ENCODE results near the gene TUBE1.
"Not testable (repeated sequence)": the region's sequence is repeated elsewhere in the genome, so short reads cannot be mapped to it uniquely, and the experiment has no call there.

Gene TUBE1

DNA sequence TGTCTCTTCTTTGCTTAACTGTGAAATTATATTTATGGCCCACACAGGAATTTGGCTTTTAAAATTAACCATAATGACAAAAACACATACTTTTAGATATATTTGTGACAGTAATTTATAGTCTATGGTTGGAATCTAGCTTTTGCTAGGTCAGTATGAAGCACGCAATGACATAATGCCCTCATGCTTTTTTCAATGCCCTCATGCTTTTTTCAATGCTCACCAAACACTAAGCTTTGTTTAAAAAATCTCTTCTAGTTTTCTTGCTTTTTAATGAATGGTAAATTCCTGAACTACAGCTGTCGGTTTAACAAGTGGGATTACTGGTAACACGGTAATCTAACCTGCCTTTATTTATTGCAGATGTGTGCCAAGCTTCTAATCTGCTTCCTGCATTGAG lies 20.7 kb downstream of the TUBE1 start:
- Histone ChIP-seq H3K9me3 (ENCODE audit: control insufficient read depth in 1 of 2, low read length in 2 of 2) (no peaks in the 10 kb centered on the region), H3K4me1 (ENCODE audit: control insufficient read depth in 1 of 2, insufficient read depth in 2 of 2, low read length in 2 of 2) (no peaks in the 10 kb centered on the region), H3K27me3 (ENCODE audit: control insufficient read depth in 1 of 2, insufficient read depth in 2 of 2, low read length in 2 of 2) (no peaks in the 10 kb centered on the region), H3K4me3 (ENCODE audit: low read depth in 1 of 2, low read length in 2 of 2) (no peak overlapping the region), H3K9ac (ENCODE audit: low read depth in 1 of 2, low read length in 2 of 2) (no peak overlapping the region), H3K36me3 (ENCODE audit: control insufficient read depth in 1 of 2, insufficient read depth in 2 of 2, low read length in 2 of 2) (peaks cover 0 to 6% of the 10 kb centered on the region in 2 donors), H3K27ac (ENCODE audit: low read depth, low read length) (no peak overlapping the region)

DNA sequence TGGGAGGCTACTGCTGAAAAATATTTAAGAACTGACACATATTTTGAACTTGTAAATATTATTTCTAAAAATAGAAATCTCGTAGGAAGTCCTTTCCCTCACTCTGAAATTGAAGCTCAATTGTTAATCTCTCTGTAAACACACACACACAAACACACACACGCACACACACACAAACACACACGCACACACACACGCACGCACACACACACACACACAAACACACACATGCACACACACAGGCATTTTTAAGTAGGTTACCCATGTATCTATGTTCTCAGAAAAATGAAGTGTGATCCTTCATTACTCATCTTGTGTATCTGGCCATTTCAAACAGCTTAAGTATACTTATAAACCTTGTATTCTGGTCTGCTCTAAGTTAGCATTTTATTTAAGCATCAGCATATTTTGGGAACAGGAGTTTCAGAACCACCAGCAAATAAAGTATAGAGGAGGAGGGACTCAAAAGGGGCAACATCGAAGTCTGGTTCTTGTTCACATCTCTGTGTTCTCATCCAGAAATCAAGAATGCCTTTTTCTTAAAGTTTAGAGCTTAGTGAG lies 21.8 kb downstream of the TUBE1 start:
- no peaks in the 10 kb centered on the region for H3K9me3 ChIP-seq (ENCODE audit: control insufficient read depth in 1 of 2, low read length in 2 of 2)
- no peak overlapping the region for H3K4me3 ChIP-seq (ENCODE audit: low read depth in 1 of 2, low read length in 2 of 2)
- no peaks in the 10 kb centered on the region for H3K36me3 ChIP-seq (ENCODE audit: control insufficient read depth in 1 of 2, insufficient read depth in 2 of 2, low read length in 2 of 2)
- no peak overlapping the region for H3K9ac ChIP-seq (ENCODE audit: low read depth in 1 of 2, low read length in 2 of 2)
- H3K4me1 ChIP-seq (ENCODE audit: control insufficient read depth in 1 of 2, insufficient read depth in 2 of 2, low read length in 2 of 2): no peaks in the 10 kb centered on the region
- no peaks in the 10 kb centered on the region for H3K27me3 ChIP-seq (ENCODE audit: control insufficient read depth in 1 of 2, insufficient read depth in 2 of 2, low read length in 2 of 2)
- no peak overlapping the region for H3K27ac ChIP-seq (ENCODE audit: low read depth, low read length)

DNA sequence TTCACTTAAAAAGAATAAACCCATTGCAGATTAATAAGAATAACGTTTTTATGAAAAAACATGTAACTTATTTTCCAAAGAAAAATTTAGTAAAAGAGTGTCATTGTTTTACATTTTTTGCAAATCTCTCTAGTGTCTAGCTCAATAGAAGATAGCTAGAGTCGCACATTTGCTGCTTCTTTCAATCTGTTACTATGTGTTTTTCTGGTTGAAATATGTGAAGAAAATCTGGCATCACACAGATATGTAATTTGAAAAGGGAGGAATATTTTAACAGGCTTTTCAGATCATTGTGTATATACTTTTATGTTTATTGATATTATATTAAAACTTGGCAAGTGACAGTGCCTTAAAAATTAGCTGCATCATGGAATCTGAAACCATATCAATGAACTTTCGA lies 24.3 kb downstream of the TUBE1 start:
- no peaks in the 10 kb centered on the region for H3K4me1 ChIP-seq (ENCODE audit: control insufficient read depth in 1 of 2, insufficient read depth in 2 of 2, low read length in 2 of 2)
- H3K27ac ChIP-seq (ENCODE audit: low read depth, low read length): no peak overlapping the region
- H3K27me3 ChIP-seq (ENCODE audit: control insufficient read depth in 1 of 2, insufficient read depth in 2 of 2, low read length in 2 of 2): no peaks in the 10 kb centered on the region
- no peak overlapping the region for H3K9ac ChIP-seq (ENCODE audit: low read depth in 1 of 2, low read length in 2 of 2)
- no peaks in the 10 kb centered on the region for H3K9me3 ChIP-seq (ENCODE audit: control insufficient read depth in 1 of 2, low read length in 2 of 2)
- H3K36me3 ChIP-seq (ENCODE audit: control insufficient read depth in 1 of 2, insufficient read depth in 2 of 2, low read length in 2 of 2): no peaks in the 10 kb centered on the region
- no peak overlapping the region for H3K4me3 ChIP-seq (ENCODE audit: low read depth in 1 of 2, low read length in 2 of 2)

DNA sequence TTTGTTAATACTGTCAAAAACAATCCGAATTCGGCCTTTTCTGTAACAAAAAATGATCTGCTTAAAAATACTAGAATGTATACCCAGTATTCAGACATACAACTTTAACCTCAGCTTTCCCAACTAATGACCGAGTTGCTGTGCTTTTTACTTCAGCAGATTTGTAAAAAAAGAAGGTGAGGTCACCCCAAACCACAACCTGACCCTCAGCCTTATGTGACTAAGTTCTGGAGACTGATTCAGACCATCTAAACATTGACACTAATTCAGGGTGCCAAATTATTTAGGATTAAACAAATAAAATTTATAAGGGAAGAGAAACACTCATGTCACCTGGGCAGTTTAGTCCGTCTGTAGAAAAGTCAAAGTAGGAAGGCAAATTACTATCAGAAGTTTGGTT lies 25.7 kb downstream of the TUBE1 start:
- Histone ChIP-seq H3K4me3 (ENCODE audit: low read depth in 1 of 2, low read length in 2 of 2) (no peak overlapping the region), H3K4me1 (ENCODE audit: control insufficient read depth in 1 of 2, insufficient read depth in 2 of 2, low read length in 2 of 2) (no peaks in the 10 kb centered on the region), H3K27ac (ENCODE audit: low read depth, low read length) (no peak overlapping the region), H3K9ac (ENCODE audit: low read depth in 1 of 2, low read length in 2 of 2) (no peak overlapping the region), H3K36me3 (ENCODE audit: control insufficient read depth in 1 of 2, insufficient read depth in 2 of 2, low read length in 2 of 2) (no peaks in the 10 kb centered on the region), H3K9me3 (ENCODE audit: control insufficient read depth in 1 of 2, low read length in 2 of 2) (no peaks in the 10 kb centered on the region), H3K27me3 (ENCODE audit: control insufficient read depth in 1 of 2, insufficient read depth in 2 of 2, low read length in 2 of 2) (no peaks in the 10 kb centered on the region)

DNA sequence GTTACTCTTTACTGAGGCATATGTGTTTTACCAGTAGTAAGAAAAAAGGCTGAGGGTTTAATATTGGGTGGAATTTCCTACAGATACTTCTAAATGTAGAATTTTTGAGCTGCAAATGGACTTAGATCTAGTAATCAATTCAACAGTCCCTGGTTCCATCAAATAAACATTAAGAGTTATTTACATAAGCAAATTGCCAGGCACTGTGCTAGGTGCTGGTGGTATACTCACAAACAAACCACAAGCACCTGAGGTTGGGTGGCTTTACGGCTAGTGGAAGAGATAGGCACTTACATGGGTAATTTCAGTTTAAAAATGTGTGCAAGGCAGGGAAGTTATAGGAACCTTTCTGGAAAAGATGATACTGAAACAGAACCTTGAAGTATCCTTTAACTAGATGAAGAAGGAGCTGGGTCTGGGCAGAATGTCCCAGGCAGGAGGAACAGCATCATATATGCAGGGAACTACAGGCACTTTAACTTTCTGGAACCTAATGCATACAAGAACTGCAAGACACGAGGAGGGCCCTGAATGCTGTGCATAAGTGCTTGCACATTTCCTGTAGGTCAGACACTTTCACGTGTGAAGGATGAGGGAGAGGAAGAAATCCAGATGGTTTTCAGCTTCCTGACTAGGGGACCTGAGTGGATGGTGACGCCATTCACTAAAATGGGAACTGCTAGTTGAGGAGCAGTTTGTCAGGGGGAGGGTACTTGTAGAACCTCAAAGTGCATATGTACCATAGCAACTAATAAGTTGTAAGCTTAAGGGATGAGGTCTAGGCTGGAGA lies 28.8 kb downstream of the TUBE1 start:
- Histone ChIP-seq H3K9me3 (ENCODE audit: control insufficient read depth in 1 of 2, low read length in 2 of 2) (no peaks in the 10 kb centered on the region), H3K36me3 (ENCODE audit: control insufficient read depth in 1 of 2, insufficient read depth in 2 of 2, low read length in 2 of 2) (no peaks in the 10 kb centered on the region), H3K4me1 (ENCODE audit: control insufficient read depth in 1 of 2, insufficient read depth in 2 of 2, low read length in 2 of 2) (no peaks in the 10 kb centered on the region), H3K27ac (ENCODE audit: low read depth, low read length) (no peak overlapping the region), H3K4me3 (ENCODE audit: low read depth in 1 of 2, low read length in 2 of 2) (no peak overlapping the region), H3K27me3 (ENCODE audit: control insufficient read depth in 1 of 2, insufficient read depth in 2 of 2, low read length in 2 of 2) (no peaks in the 10 kb centered on the region), H3K9ac (ENCODE audit: low read depth in 1 of 2, low read length in 2 of 2) (no peak overlapping the region)

DNA sequence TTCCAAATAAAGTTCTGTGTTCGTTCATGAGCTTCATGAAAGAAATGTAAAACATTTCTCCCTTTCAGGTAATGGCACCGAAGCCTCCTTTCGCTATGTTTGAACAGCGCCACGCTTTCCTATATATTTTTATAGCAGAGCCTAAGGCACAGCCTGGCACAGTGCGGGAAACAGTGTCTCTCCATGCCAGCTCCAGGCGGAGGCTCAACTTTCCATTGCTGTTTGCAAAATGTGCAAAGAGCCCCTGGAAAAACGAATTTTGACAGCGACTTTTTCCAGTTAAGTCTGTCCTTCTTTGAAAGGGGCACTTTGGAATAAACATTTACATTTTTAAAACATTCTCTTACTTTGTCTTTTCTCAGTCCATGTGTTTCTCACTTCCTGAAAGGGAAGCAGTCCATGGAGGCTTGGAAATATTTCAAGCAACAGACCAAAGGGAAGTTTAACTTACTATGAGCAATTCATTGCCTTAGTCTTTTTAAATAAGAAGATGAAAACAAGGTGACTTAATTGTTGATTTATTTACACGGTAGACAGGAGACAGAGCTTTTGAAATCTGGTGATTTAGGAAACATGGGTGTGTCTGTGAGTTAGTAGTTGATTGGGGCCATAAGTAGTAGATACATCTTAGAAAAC lies 32.6 kb downstream of the TUBE1 start:
- Histone ChIP-seq H3K36me3 (ENCODE audit: control insufficient read depth in 1 of 2, insufficient read depth in 2 of 2, low read length in 2 of 2) (no peaks in the 10 kb centered on the region), H3K27me3 (ENCODE audit: control insufficient read depth in 1 of 2, insufficient read depth in 2 of 2, low read length in 2 of 2) (no peaks in the 10 kb centered on the region), H3K4me1 (ENCODE audit: control insufficient read depth in 1 of 2, insufficient read depth in 2 of 2, low read length in 2 of 2) (no peaks in the 10 kb centered on the region), H3K4me3 (ENCODE audit: low read depth in 1 of 2, low read length in 2 of 2) (no peak overlapping the region), H3K9ac (ENCODE audit: low read depth in 1 of 2, low read length in 2 of 2) (no peak overlapping the region), H3K27ac (ENCODE audit: low read depth, low read length) (no peak overlapping the region), H3K9me3 (ENCODE audit: control insufficient read depth in 1 of 2, low read length in 2 of 2) (no peaks in the 10 kb centered on the region)

DNA sequence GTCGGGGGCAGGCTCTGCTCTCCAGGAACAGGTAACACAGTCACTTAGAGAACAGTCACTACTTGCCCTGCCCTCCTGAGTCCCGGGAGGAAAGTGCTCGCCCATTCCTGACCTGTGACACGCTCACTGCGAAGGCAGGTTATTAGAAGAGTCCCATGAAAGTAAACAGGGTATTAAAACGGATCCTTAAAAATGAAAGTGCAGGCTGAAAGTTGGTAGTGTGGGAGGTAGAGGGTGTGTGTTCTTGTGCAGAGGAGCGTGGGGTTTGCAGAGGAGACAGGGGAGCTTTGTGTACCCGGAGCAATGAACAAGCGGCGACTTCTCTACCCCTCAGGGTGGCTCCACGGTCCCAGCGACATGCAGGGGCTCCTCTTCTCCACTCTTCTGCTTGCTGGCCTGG lies 33.3 kb downstream of the TUBE1 start, which contains the start of gene CCN6:
CCN6 (plus strand) TSS at position 104 of the 400 bp plus-strand sequence; CDS start at position 358, 254 bp downstream.
- H3K4me1 ChIP-seq (ENCODE audit: control insufficient read depth in 1 of 2, insufficient read depth in 2 of 2, low read length in 2 of 2): no peaks in the 10 kb centered on the region
- H3K9ac ChIP-seq (ENCODE audit: low read depth in 1 of 2, low read length in 2 of 2): no peak within 1 kb of the TSS
- no peaks in the 10 kb centered on the region for H3K9me3 ChIP-seq (ENCODE audit: control insufficient read depth in 1 of 2, low read length in 2 of 2)
- H3K36me3 ChIP-seq (ENCODE audit: control insufficient read depth in 1 of 2, insufficient read depth in 2 of 2, low read length in 2 of 2): no peaks in the 10 kb centered on the region
- H3K4me3 ChIP-seq (ENCODE audit: low read depth in 1 of 2, low read length in 2 of 2): no peak within 1 kb of the TSS
- H3K27ac ChIP-seq (ENCODE audit: low read depth, low read length): no peak within 1 kb of the TSS
- H3K27me3 ChIP-seq (ENCODE audit: control insufficient read depth in 1 of 2, insufficient read depth in 2 of 2, low read length in 2 of 2): no peaks in the 10 kb centered on the region

DNA sequence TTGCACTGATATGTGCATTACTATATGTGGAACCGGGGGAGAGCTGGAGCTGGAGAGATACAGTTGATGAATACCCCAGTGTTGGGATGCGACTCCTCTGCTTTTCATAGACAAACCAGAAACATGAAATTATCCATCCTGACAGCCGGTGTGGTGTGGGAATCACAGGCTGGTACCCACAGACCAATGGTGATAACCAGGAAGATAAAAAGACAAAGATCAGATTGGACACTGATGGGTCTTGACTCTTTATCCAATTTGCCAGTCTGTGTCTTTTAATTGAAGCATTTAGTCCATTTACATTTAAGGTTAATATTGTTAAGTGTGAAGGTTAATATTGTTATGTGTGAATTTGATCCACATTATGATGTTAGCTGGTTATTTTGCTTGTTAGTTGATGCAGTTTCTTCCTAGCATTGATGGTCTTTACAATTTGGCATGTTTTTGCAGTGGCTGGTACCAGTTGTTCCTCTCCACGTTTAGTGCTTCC lies 36.0 kb downstream of the TUBE1 start:
- not testable (repeated sequence) for H3K4me1 ChIP-seq (ENCODE audit: control insufficient read depth in 1 of 2, insufficient read depth in 2 of 2, low read length in 2 of 2); H3K27ac ChIP-seq (ENCODE audit: low read depth, low read length); H3K27me3 ChIP-seq (ENCODE audit: control insufficient read depth in 1 of 2, insufficient read depth in 2 of 2, low read length in 2 of 2); H3K4me3 ChIP-seq (ENCODE audit: low read depth in 1 of 2, low read length in 2 of 2); H3K9me3 ChIP-seq (ENCODE audit: control insufficient read depth in 1 of 2, low read length in 2 of 2); H3K36me3 ChIP-seq (ENCODE audit: control insufficient read depth in 1 of 2, insufficient read depth in 2 of 2, low read length in 2 of 2); H3K9ac ChIP-seq (ENCODE audit: low read depth in 1 of 2, low read length in 2 of 2)

DNA sequence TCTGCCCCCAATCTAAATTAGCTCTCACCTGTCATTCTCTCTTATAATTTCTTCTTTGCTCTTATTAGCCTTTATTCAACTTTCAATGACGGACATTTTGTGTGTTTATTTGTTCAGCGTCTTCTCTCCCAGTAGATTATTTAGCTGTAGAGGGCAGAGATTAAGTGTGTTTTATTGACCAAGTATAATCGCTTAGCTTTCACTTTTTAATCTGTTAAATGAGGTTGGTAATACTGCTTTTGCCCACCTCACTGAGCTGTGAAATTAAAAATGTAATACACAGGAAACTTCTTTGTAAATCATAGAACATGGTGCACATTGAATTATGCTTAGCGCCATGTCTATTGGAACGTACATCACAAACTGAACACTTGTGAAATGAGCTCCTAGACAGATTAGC lies 36.9 kb downstream of the TUBE1 start:
- H3K4me1 ChIP-seq (ENCODE audit: control insufficient read depth in 1 of 2, insufficient read depth in 2 of 2, low read length in 2 of 2): no peaks in the 10 kb centered on the region
- H3K27ac ChIP-seq (ENCODE audit: low read depth, low read length): no peak overlapping the region
- no peaks in the 10 kb centered on the region for H3K36me3 ChIP-seq (ENCODE audit: control insufficient read depth in 1 of 2, insufficient read depth in 2 of 2, low read length in 2 of 2)
- H3K9ac ChIP-seq (ENCODE audit: low read depth in 1 of 2, low read length in 2 of 2): no peak overlapping the region
- no peaks in the 10 kb centered on the region for H3K27me3 ChIP-seq (ENCODE audit: control insufficient read depth in 1 of 2, insufficient read depth in 2 of 2, low read length in 2 of 2)
- H3K9me3 ChIP-seq (ENCODE audit: control insufficient read depth in 1 of 2, low read length in 2 of 2): no peaks in the 10 kb centered on the region
- no peak overlapping the region for H3K4me3 ChIP-seq (ENCODE audit: low read depth in 1 of 2, low read length in 2 of 2)

DNA sequence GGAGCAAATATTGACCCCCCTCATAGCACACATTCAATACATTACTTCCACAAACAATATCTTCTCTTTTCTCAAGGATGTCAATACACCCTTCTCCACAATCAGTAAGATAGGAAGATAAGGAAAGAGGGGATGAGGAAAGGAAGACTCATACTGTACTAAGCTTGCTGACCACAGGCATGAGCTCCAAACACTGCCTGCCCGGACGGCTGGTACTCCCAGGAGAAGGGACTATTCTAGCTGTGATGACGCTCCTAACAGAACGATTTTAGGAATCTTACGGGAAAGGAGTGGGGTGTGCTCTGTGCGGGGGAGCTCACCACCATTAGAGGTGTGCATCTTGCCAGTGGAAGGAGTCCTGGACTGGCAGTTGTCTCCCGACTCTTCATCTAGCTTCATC lies 37.3 kb downstream of the TUBE1 start:
- Histone ChIP-seq H3K36me3 (ENCODE audit: control insufficient read depth in 1 of 2, insufficient read depth in 2 of 2, low read length in 2 of 2) (no peaks in the 10 kb centered on the region), H3K9me3 (ENCODE audit: control insufficient read depth in 1 of 2, low read length in 2 of 2) (no peaks in the 10 kb centered on the region), H3K4me3 (ENCODE audit: low read depth in 1 of 2, low read length in 2 of 2) (no peak overlapping the region), H3K4me1 (ENCODE audit: control insufficient read depth in 1 of 2, insufficient read depth in 2 of 2, low read length in 2 of 2) (no peaks in the 10 kb centered on the region), H3K27me3 (ENCODE audit: control insufficient read depth in 1 of 2, insufficient read depth in 2 of 2, low read length in 2 of 2) (no peaks in the 10 kb centered on the region), H3K27ac (ENCODE audit: low read depth, low read length) (no peak overlapping the region), H3K9ac (ENCODE audit: low read depth in 1 of 2, low read length in 2 of 2) (no peak overlapping the region)
